ENCODE measurements around the gene MGAT4A.
A peak's percentile ranks its signal among the peaks of the same experiment; 100 is the strongest.

MGAT4A gene

GRCh38 chr2:98573426-98573825, 157.5 kb downstream of the MGAT4A start:
- no peak for DNase-seq (ENCODE audit: low read depth in 2 of 2)

- DNase-seq (ENCODE audit: low read depth in 2 of 2), result no peak
Observed at GRCh38 chr2:98572676-98573075, 158.3 kb downstream of the MGAT4A start.

GRCh38 chr2:98572211-98572610, 158.7 kb downstream of the MGAT4A start:
- no peak for DNase-seq (ENCODE audit: low read depth in 2 of 2)

GRCh38 chr2:98571796-98572195, 159.1 kb downstream of the MGAT4A start:
- no peak for DNase-seq (ENCODE audit: low read depth in 2 of 2)

GRCh38 chr2:98571121-98571701, 159.7 kb downstream of the MGAT4A start:
- DNase-seq (ENCODE audit: low read depth in 2 of 2), result no peak

GRCh38 chr2:98570356-98570755, 160.6 kb downstream of the MGAT4A start:
- DNase-seq (ENCODE audit: low read depth in 2 of 2), result no peak

- DNase-seq (ENCODE audit: low read depth in 2 of 2), result no peak
Observed at GRCh38 chr2:98569915-98570314, 161.0 kb downstream of the MGAT4A start.

- peak; percentile 63 to 69 for DNase-seq (ENCODE audit: low read depth in 2 of 2)
Observed at GRCh38 chr2:98569197-98569793, 161.6 kb downstream of the MGAT4A start.
